ENCODE measurements around the gene GKN1.

GKN1 gene

DNA sequence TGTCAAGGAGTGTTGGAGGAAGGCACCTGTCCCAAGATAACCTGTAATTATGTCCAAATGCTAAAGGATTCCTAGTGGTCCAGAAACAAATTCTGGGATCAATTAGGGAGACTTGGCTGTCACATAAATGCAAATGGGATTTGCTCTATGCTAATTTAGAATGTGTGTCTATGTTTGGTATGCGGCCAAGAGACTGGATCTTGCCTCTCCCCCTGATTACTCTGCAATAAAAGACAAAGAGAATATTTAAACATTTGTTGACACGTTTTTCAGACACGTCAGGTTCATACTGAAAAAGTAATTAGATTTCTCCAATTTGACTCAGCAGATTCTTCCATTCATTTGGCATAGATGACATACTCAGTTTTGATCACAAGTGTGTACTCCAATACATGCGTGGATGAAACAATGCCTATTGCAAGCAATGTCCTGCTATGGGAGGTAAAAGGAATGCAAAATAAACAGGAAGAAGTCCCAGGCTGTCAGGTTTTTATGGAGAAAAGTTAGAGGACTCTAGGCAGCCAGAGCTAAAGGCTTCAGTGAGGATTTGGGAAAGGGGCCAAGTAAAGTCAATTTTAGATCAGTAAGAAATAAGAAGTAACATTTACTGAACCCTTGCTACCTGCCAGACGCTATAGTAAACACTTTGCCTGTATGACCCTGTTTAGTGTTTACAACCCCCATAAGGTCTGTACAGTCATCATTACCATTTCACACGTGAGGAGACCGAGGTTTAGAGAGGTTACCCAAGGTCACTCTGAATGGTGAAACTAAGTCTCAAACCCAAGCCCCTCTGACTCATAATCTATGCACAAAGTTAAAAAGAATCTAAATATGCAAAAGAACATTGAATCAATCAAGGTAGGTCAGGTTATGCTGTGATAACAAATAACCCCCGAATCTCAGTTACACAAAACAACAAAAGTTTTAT, 46.3 kb downstream of the GKN1 start:
- H3K4me1 ChIP-seq = peaks cover 0 to 90% (median 39%) of the 10 kb centered on the region in 4 donors
- H3K27me3 ChIP-seq = no peaks in the 10 kb centered on the region
- no peak overlapping the region for H3K4me3 ChIP-seq
- H3K9me3 ChIP-seq = no peaks in the 10 kb centered on the region
- H3K27ac ChIP-seq = peak overlapping the region; percentile 1 to 26
- TF ChIP-seq, protein P1, sequence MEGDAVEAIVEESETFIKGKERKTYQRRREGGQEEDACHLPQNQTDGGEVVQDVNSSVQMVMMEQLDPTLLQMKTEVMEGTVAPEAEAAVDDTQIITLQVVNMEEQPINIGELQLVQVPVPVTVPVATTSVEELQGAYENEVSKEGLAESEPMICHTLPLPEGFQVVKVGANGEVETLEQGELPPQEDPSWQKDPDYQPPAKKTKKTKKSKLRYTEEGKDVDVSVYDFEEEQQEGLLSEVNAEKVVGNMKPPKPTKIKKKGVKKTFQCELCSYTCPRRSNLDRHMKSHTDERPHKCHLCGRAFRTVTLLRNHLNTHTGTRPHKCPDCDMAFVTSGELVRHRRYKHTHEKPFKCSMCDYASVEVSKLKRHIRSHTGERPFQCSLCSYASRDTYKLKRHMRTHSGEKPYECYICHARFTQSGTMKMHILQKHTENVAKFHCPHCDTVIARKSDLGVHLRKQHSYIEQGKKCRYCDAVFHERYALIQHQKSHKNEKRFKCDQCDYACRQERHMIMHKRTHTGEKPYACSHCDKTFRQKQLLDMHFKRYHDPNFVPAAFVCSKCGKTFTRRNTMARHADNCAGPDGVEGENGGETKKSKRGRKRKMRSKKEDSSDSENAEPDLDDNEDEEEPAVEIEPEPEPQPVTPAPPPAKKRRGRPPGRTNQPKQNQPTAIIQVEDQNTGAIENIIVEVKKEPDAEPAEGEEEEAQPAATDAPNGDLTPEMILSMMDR (IDR thresholded peaks at IDR 0.05) = no peak
- no peak for DNase-seq
- intact Hi-C loops (cut with DNase I; ENCODE audit: low total_unique reads) = loop anchor here (10.0 kb wide), 1 partner anchor 144 kb away; no protein-coding TSS in a partner anchor
- no peaks in the 10 kb centered on the region for H3K36me3 ChIP-seq

DNA sequence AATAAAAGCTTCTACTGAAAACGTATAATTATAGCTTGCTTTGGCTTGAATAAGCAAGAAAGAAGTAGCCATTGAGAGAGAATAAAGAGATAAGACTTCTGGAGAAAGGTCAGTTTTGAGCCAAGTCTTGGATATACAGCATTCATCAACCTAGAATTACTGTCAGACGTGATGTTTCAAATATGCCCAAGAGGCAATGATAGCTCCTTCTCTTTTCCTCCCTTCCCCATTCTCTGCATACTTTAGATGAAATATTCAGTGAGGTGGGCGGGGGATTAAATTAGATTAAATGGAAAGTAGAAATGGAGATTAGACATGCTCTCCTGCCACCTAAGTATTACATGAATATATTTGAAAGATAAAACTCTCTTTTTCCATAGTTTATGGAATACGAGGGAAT, 47.3 kb downstream of the GKN1 start:
- intact Hi-C loops (cut with DNase I; ENCODE audit: low total_unique reads) = loop anchor here (10.0 kb wide), 1 partner anchor 143 kb away; no protein-coding TSS in a partner anchor
- peak overlapping the region in 1 of 2 donors; percentile 26 for H3K27ac ChIP-seq
- no peaks in the 10 kb centered on the region for H3K9me3 ChIP-seq
- TF ChIP-seq, protein P1 (IDR thresholded peaks at IDR 0.05) = no peak
- H3K27me3 ChIP-seq = no peaks in the 10 kb centered on the region
- H3K4me3 ChIP-seq = no peak overlapping the region
- no peak for DNase-seq
- H3K4me1 ChIP-seq = peaks cover 0 to 89% (median 40%) of the 10 kb centered on the region in 4 donors
- no peaks in the 10 kb centered on the region for H3K36me3 ChIP-seq

DNA sequence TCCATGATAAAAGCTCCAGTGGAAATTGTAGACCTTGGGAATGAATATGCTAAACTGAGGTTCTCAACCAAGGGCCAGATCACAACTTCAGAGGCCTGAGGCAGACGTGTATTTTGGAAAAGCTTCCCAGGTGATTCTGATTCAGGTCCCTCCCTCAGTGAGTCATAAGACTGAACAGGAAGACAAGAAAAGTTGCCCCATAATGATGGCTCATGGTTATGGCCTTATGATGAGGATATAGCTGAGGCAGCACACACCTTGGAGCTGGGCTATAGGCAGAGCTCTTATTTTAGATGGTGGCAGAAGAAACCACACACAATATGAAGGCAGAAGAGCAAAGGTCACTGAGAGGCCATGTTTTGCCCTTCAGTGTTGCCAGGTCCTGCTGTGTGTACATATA, 48.1 kb downstream of the GKN1 start:
- Histone ChIP-seq H3K27me3 (no peaks in the 10 kb centered on the region), H3K36me3 (no peaks in the 10 kb centered on the region), H3K4me3 (no peak overlapping the region), H3K9me3 (no peaks in the 10 kb centered on the region), H3K27ac (no peak overlapping the region), H3K4me1 (peaks cover 0 to 81% (median 35%) of the 10 kb centered on the region in 4 donors)
- no peak for DNase-seq
- intact Hi-C loops (cut with DNase I; ENCODE audit: low total_unique reads) = loop anchor here (10.0 kb wide), 1 partner anchor 142 kb away; no protein-coding TSS in a partner anchor
- TF ChIP-seq, protein P1 (IDR thresholded peaks at IDR 0.05) = no peak

DNA sequence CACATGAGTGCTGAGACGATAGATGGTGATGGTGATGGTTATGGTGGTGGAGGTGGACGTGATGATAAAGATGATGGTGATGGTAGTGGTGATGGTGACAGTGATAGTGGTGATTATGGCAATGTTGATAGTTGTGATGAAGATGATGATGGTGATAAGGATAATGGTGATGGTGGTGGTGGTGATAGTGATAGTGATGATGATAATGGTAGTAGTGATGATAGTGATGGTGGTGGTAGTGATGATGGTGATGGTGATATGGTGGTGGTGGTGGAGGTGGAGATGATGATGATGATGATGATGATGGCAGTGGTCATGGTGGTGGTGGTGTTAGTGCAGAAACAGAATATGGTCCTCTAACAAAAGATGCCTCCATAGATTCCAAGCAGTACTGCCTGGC, 48.8 kb downstream of the GKN1 start:
- peaks cover 0 to 74% (median 29%) of the 10 kb centered on the region in 4 donors for H3K4me1 ChIP-seq
- intact Hi-C loops (cut with DNase I; ENCODE audit: low total_unique reads) = loop anchor here (10.0 kb wide), 1 partner anchor 142 kb away; no protein-coding TSS in a partner anchor
- no peaks in the 10 kb centered on the region for H3K36me3 ChIP-seq
- TF ChIP-seq, protein P1 (IDR thresholded peaks at IDR 0.05) = no peak
- H3K27ac ChIP-seq = no peak overlapping the region
- no peak overlapping the region for H3K4me3 ChIP-seq
- DNase-seq = no peak
- no peaks in the 10 kb centered on the region for H3K9me3 ChIP-seq
- no peaks in the 10 kb centered on the region for H3K27me3 ChIP-seq

DNA sequence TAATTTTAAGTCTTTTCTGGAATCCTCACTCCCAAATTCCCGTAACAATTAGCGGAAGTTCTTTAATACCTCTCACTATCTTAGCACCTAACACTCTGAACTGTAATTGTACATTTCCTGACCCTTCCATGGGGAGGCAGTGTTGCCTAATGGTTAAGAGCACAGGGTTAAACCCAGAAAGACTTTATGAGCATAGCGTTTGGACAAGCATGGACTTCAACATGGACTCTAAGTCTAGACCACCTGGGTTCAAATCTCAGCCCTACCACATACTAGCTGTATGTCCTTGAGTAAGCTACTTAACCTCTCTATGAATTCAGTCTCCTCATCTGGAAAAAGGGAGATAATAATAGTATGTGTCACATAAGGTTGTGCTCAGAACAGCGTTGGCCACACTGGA, 51.6 kb downstream of the GKN1 start:
- Histone ChIP-seq H3K4me1 (peaks cover 0 to 56% (median 17%) of the 10 kb centered on the region in 4 donors), H3K27me3 (no peaks in the 10 kb centered on the region), H3K36me3 (no peaks in the 10 kb centered on the region), H3K4me3 (no peak overlapping the region), H3K27ac (no peak overlapping the region), H3K9me3 (no peaks in the 10 kb centered on the region)
- intact Hi-C loops (cut with DNase I; ENCODE audit: low total_unique reads) = loop anchor here (10.0 kb wide), 1 partner anchor 139 kb away; no protein-coding TSS in a partner anchor
- TF ChIP-seq, protein P1 (IDR thresholded peaks at IDR 0.05) = peak; percentile 35 to 65
- DNase-seq = no peak
